Colonic mucosa (tissue), 4 donors: ENCODE measurements around the gene SBSN. TPM values are rescaled to one million over a fixed set of nuclear protein-coding genes. Genes with fewer than 3 reads are reported as not detected.

Source experiments
- DNase-seq: peaks from one replicate; pipeline ENCODE4 v3.0.0-alpha.2; 2020
- H3K27ac ChIP-seq: fragments of 200-600 bp; one replicate; pipeline ENCODE4 v1.8.0; 2021
- H3K27me3 ChIP-seq: fragments of 200-600 bp; one replicate; pipeline ENCODE4 v1.8.0; 2021
- H3K36me3 ChIP-seq: fragments of 200-600 bp; one replicate; pipeline ENCODE4 v1.8.0; 2021
- H3K4me1 ChIP-seq: fragments of 200-600 bp; one replicate; pipeline ENCODE4 v1.8.0; 2021; ENCODE audit warnings: mild to moderate bottlenecking
- H3K4me3 ChIP-seq: fragments of 200-600 bp; one replicate; pipeline ENCODE4 v1.8.0; 2021
- H3K9ac ChIP-seq, 2 donors: one replicate each; pipeline ENCODE4 v1.7.0; 2013; ENCODE audit warnings: control low read depth in 2 of 2, low read depth in 2 of 2, low read length in 2 of 2
- H3K9me3 ChIP-seq: fragments of 200-600 bp; one replicate; pipeline ENCODE4 v1.8.0; 2021
- intact Hi-C: fragments of 100-400 bp; cut with DNase I; formaldehyde crosslinking; loops from one replicate; pipeline ENCODE4 v1.14.1; 2022
- total RNA-seq, 2 donors: library from RNA; stranded (reverse); fragmentation: NEBNext Ultra II Directional in 1 of 2; extraction: Animal tissue kit (Norgen Biotek cat#: 25700) in 1 of 2; gene quantifications; one replicate each; pipeline ENCODE4 v1.2.1, GENCODE V29; 2021
- TF ChIP-seq, protein P1 (sequence below): fragments of 200-600 bp; IDR thresholded peaks from one replicate; pipeline ENCODE4 v1.8.0; 2022; ENCODE audit warnings: antibody characterized with exemption, mild to moderate bottlenecking
- donor health status: healthy.
- donor health status: DM: no; HTN: no; CAD: no.
- donor health status: DM: no; HTN: no; CAD: no.

Gene SBSN
- total RNA-seq, 2 donors from 2014 or later, result not detected

DNA sequence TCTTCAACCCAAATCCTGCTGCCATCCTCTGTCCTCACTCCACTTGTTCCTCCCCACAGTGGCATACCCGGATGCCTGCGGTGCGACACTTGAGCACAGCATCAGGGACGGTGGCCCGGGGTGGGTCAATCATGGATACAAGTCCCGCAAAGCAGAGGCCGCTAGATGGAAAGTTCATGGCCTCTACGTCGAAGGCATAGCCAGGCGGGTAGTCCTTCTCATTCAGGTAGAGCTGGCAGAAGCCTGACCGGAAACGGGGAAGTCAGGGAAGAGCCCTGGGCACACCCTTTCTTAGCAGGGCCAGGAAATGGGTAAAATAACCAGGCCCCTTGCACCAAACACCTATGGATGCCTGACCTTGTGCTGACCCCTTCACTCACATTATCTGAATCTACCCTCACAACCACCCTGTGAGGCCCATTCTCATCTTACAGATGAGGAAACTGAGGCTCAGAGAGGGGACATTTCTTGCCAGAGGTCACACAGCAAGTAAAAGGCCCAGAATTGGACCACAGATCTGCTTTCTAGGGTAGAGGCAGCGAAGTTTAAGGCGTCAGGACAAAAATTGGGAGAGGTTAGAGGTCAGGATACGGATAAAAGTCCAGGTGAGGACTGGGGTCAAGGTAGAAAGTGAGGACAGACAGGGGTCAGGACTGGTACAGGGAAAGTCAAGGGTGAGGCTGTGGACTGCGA, 28.9 kb upstream of the SBSN start:
- Histone ChIP-seq H3K27ac (no peak overlapping the region), H3K4me1 (peaks cover 3% of the 10 kb centered on the region), H3K9ac (no peak overlapping the region), H3K27me3 (peaks cover 13% of the 10 kb centered on the region), H3K36me3 (no peaks in the 10 kb centered on the region), H3K4me3 (no peak overlapping the region), H3K9me3 (no peaks in the 10 kb centered on the region)
- intact Hi-C loops, result no loop called here
- no peak for DNase-seq
- TF ChIP-seq, protein P1, sequence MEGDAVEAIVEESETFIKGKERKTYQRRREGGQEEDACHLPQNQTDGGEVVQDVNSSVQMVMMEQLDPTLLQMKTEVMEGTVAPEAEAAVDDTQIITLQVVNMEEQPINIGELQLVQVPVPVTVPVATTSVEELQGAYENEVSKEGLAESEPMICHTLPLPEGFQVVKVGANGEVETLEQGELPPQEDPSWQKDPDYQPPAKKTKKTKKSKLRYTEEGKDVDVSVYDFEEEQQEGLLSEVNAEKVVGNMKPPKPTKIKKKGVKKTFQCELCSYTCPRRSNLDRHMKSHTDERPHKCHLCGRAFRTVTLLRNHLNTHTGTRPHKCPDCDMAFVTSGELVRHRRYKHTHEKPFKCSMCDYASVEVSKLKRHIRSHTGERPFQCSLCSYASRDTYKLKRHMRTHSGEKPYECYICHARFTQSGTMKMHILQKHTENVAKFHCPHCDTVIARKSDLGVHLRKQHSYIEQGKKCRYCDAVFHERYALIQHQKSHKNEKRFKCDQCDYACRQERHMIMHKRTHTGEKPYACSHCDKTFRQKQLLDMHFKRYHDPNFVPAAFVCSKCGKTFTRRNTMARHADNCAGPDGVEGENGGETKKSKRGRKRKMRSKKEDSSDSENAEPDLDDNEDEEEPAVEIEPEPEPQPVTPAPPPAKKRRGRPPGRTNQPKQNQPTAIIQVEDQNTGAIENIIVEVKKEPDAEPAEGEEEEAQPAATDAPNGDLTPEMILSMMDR, result no peak

DNA sequence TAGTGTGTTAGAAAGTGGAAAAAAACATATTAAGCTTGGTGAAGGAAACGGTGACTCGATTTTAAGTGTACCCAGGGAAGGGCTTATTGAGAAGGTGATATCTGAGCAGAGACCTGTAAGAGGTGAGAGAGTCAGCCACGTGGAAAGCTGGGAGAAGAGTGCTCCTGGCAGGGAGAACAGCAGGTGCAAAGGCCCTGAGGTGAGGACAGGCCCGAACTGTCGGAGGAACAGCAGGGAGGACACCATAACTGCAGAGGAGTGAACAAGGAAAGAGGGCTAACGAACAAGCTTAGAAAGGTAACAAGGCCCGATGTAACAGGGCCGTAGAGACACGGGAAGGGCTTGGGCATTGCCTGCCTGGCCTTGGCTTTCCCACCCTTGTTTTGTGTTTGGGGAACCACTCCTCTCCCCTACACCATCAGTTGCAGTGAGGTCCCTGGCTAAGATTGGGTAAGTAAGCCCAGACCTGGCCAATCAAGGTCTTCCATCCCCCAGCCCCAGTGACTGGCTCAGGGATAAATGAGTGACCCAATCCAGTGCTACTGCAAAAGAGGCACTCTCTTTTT, 28.0 kb upstream of the SBSN start:
- no peaks in the 10 kb centered on the region for H3K36me3 ChIP-seq
- no peak overlapping the region for H3K27ac ChIP-seq
- H3K27me3 ChIP-seq, result peaks cover 13% of the 10 kb centered on the region
- TF ChIP-seq, protein P1, result no peak
- no peak for DNase-seq
- intact Hi-C loops, result no loop called here
- no peak overlapping the region for H3K9ac ChIP-seq
- H3K9me3 ChIP-seq, result no peaks in the 10 kb centered on the region
- no peak overlapping the region for H3K4me3 ChIP-seq
- H3K4me1 ChIP-seq, result peaks cover 3% of the 10 kb centered on the region

DNA sequence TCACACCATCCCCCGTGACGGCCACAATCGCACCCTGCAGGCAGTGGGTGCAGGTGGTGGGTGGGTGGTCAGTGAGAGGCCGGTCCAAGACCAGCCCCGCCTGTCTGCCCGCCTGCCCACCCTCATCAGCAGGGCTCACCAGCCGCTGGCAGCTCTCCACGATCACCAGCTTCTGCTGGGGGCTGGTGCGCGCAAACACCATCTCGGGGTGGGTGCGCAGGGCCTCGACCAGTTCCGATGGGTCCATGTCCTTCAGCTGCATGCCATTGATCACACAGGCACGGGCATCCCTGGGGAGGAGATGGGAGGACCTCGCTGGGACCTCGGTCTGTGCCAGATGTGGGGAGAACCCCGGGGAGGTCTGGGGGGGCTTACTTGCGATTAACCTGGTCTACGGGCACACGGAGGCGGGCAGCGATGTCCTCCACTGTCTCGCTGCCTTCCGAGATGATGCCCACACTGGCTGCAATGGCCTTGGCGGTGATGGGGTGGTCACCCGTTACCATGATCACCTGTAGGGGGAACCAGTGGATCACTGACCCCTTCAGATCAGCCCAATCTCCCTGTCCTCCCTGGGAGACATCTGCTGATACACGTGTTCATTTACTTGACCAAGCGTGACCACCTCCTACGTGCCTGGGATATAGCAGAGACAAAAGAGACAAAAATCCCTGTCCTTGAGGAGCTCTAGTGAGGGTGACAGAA, 27.3 kb upstream of the SBSN start:
- H3K36me3 ChIP-seq, result no peaks in the 10 kb centered on the region
- intact Hi-C loops, result no loop called here
- H3K27ac ChIP-seq, result no peak overlapping the region
- no peak for DNase-seq
- H3K9ac ChIP-seq, result no peak overlapping the region
- no peaks in the 10 kb centered on the region for H3K9me3 ChIP-seq
- H3K4me1 ChIP-seq, result peaks cover 3% of the 10 kb centered on the region
- no peak overlapping the region for H3K4me3 ChIP-seq
- TF ChIP-seq, protein P1, result no peak
- peaks cover 13% of the 10 kb centered on the region for H3K27me3 ChIP-seq

DNA sequence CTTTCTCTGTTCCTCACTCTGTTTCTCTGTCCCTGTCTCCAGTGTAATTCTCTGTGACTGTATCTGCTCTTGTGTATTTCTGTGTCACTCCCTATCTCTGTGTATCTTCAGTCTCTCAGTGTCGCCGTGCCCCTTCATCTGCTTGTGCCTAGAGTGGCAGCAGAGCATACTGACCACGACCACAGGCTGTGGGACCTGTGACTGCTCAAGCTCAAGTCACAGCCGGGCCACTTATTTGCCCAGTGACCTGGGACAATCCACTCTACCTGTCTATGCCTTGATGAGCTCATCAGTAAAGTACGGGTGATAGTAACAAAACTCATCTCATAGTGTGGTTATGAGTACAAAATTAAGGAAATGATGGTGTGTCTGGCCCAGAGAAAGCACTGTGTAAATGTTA, 26.0 kb upstream of the SBSN start:
- Histone ChIP-seq H3K9me3 (no peaks in the 10 kb centered on the region), H3K36me3 (no peaks in the 10 kb centered on the region), H3K4me1 (peaks cover 3% of the 10 kb centered on the region), H3K27me3 (peaks cover 8% of the 10 kb centered on the region), H3K27ac (no peak overlapping the region), H3K4me3 (no peak overlapping the region), H3K9ac (no peak overlapping the region)
- intact Hi-C loops, result no loop called here
- TF ChIP-seq, protein P1, result no peak
- no peak for DNase-seq

DNA sequence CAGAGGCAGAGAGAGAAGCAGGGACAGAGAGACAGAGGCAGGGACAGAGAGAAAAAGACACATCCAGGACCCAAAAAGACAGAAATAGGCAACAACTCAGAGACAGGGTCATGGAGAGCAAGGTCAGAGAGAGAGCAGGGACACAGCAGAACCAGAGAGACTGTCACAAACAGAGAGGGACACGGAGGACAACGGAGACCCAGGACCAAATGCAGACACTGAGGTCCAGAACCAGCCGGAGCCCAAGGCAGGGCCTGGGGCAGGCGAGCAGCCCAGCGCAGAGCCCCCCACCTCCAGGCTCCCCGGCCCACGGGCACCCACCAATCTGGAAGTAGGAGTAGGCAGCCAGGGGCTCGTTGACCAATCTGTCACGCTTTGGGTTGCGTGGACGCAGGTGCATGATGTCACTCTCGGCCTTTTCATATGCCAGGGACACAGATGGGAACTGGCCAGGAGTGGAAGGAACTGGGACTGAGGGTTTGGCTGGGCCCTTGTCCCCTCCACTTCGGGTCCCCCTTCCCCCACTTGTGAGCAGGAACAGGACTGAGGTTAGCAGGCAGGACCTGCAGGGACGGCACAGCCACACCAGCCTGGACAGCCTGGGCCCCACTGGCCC, 25.4 kb upstream of the SBSN start:
- Histone ChIP-seq H3K4me3 (no peak overlapping the region), H3K36me3 (no peaks in the 10 kb centered on the region), H3K27me3 (peaks cover 4% of the 10 kb centered on the region), H3K4me1 (peaks cover 3% of the 10 kb centered on the region), H3K9me3 (no peaks in the 10 kb centered on the region), H3K9ac (no peak overlapping the region), H3K27ac (no peak overlapping the region)
- TF ChIP-seq, protein P1, result no peak
- intact Hi-C loops, result no loop called here
- DNase-seq, result no peak
